PC-9 (cell line): ENCODE measurements around the gene EIF3I. TPM values are rescaled to one million over a fixed set of nuclear protein-coding genes. Genes with fewer than 3 reads are reported as not detected.

Experiments used
- BruUV-seq: library from RNA; stranded (reverse); fragments of 400-500 nt; replicated peaks from 2 replicates; lab custom pipeline; 2021; lab: Mats Ljungman, UMichigan
- CTCF ChIA-PET: fragments of 300-600 bp; sonication (Branson Sonifier 250); formaldehyde crosslinking; loops from one replicate; lab custom pipeline; 2022; ENCODE audit warnings: antibody characterized with exemption; lab: Charles Lee
- POLR2A ChIA-PET: fragments of 300-600 bp; sonication (Branson Sonifier 250); formaldehyde crosslinking; loops from one replicate; lab custom pipeline; 2022; ENCODE audit warnings: antibody characterized with exemption; ENCODE audit not compliant: unreplicated experiment; lab: Charles Lee
- DNase-seq, 2 experiments: peaks; one replicate each; pipeline versions ENCODE4 v3.0.0 to v3.0.0-alpha.2; 2015 to 2022; ENCODE audit warnings: mixed read lengths in 1 of 2
- H2AFZ ChIP-seq: fragments of 200-600 bp; sonication (generic); 2 replicates; pipeline ENCODE4 v1.8.1; 2017; ENCODE audit warnings: antibody characterized with exemption
- H3F3A ChIP-seq: fragments of 200-600 bp; sonication (generic); 2 replicates; pipeline ENCODE4 v1.8.1; 2017; ENCODE audit warnings: antibody characterized with exemption, mild to moderate bottlenecking, low read depth; ENCODE audit not compliant: insufficient read depth
- H3K27ac ChIP-seq: fragments of 200-600 bp; sonication (generic); 2 replicates; pipeline ENCODE4 v1.6.1; 2016; ENCODE audit warnings: mixed run types
- H3K27me3 ChIP-seq: fragments of 200-600 bp; sonication (generic); 2 replicates; pipeline ENCODE4 v1.6.1; 2016; ENCODE audit warnings: low read depth, mixed run types; ENCODE audit not compliant: insufficient read depth
- H3K36me3 ChIP-seq: fragments of 200-600 bp; sonication (generic); 2 replicates; pipeline ENCODE4 v1.6.1; 2016; ENCODE audit warnings: low read depth, mixed run types
- H3K4me1 ChIP-seq: fragments of 200-600 bp; sonication (generic); replicated peaks from 2 replicates; pipeline ENCODE4 v1.6.1; 2016; ENCODE audit warnings: mixed run types; ENCODE audit not compliant: insufficient read depth
- H3K4me2 ChIP-seq: fragments of 200-600 bp; sonication (generic); 2 replicates; pipeline ENCODE4 v1.6.1; 2017; ENCODE audit warnings: mixed run types
- H3K4me3 ChIP-seq: fragments of 200-600 bp; sonication (generic); 2 replicates; pipeline ENCODE4 v1.6.1; 2016; ENCODE audit warnings: mixed run types
- H3K79me2 ChIP-seq: fragments of 200-600 bp; sonication (generic); 2 replicates; pipeline ENCODE4 v1.6.1; 2017; ENCODE audit warnings: low read depth, mixed run types
- H3K9me2 ChIP-seq: fragments of 200-600 bp; sonication (generic); 2 replicates; pipeline ENCODE4 v1.8.1; 2017; ENCODE audit warnings: mild to moderate bottlenecking; ENCODE audit not compliant: insufficient read depth
- H3K9me3 ChIP-seq: fragments of 200-600 bp; sonication (generic); 2 replicates; pipeline ENCODE4 v1.8.1; 2016; ENCODE audit warnings: low read depth; ENCODE audit not compliant: insufficient read depth
- H4K20me1 ChIP-seq: fragments of 200-600 bp; sonication (generic); 2 replicates; pipeline ENCODE4 v1.8.1; 2017; ENCODE audit not compliant: insufficient read depth
- CTCF ChIP-seq: fragments of 200-600 bp; sonication (generic); conservative IDR thresholded peaks from 2 replicates; pipeline ENCODE4 v1.6.1; 2017; ENCODE audit warnings: mixed run types, antibody characterized with exemption, mild to moderate bottlenecking, moderate library complexity
- EZH2 ChIP-seq: fragments of 200-600 bp; sonication (generic); IDR thresholded peaks from 2 replicates; pipeline ENCODE4 v1.8.0; 2017; ENCODE audit warnings: antibody characterized with exemption, low read depth
- intact Hi-C: fragments of 100-400 bp; cut with micrococcal nuclease; formaldehyde crosslinking; loops from one replicate; pipeline ENCODE4 v1.10.0; 2022; ENCODE audit not compliant: unreplicated experiment
- total RNA-seq: library from RNA; stranded (reverse); gene quantifications from 2 replicates; pipeline ENCODE4 v1.2.3, GENCODE V29; 2021

The EIF3I gene
- total RNA-seq, 1 experiment from 2014 or later = 229 TPM

GRCh38 chr1:32220746-32221580 is 1.2 kb upstream of the EIF3I start:
- H3K4me1 ChIP-seq = peaks cover 25% of the 10 kb centered on the region
- peaks cover 30% of the 10 kb centered on the region; the same call in 1 of the 2 replicates for H3F3A ChIP-seq
- H3K27ac ChIP-seq = 0 out of 2 replicates have a peak overlapping the region, but pooled peaks have one; percentile 59
- ChIA-PET CTCF (interaction anchor here (0.6 to 1.0 kb wide), 2 partner anchors 180 to 468 kb away, joined by 3 read pairs; no protein-coding TSS in a partner anchor), POLR2A (interaction anchor here (0.6 kb wide), 1 partner anchor 121 kb away, joined by 3 read pairs; no protein-coding TSS in a partner anchor)
- DNase-seq = no peak
- TF ChIP-seq EZH2 = no peak
- TF ChIP-seq CTCF = no peak
- H2AFZ ChIP-seq = peak overlapping the region; percentile 81
- peak overlapping the region; percentile 99 for H3K4me2 ChIP-seq
- H3K9me2 ChIP-seq = no peaks in the 10 kb centered on the region
- peaks cover 43% of the 10 kb centered on the region for H3K79me2 ChIP-seq
- peaks cover 30% of the 10 kb centered on the region for H3K36me3 ChIP-seq
- H3K27me3 ChIP-seq = no peaks in the 10 kb centered on the region
- H4K20me1 ChIP-seq = no peaks in the 10 kb centered on the region; the same call in 1 of the 2 replicates
- BruUV-seq = no TSS peak
- no peaks in the 10 kb centered on the region for H3K9me3 ChIP-seq
- peak overlapping the region; percentile 85 for H3K4me3 ChIP-seq
- intact Hi-C loops = loop anchor here (10.0 kb wide), 1 partner anchor 174 kb away; the partner anchor contains the start of gene BSDC1

- TF ChIP-seq EZH2 (no peak), CTCF (no peak)
- no peaks in the 10 kb centered on the region for H3K9me3 ChIP-seq
- H3K79me2 ChIP-seq = peaks cover 46% of the 10 kb centered on the region
- H3K4me2 ChIP-seq = peak overlapping the region; percentile 99
- POLR2A ChIA-PET = no interaction called here
- H4K20me1 ChIP-seq = no peaks in the 10 kb centered on the region; the same call in 1 of the 2 replicates
- intact Hi-C loops = loop anchor here (10.0 kb wide), 1 partner anchor 173 kb away; the partner anchor contains the start of gene BSDC1
- H3K27ac ChIP-seq = 0 out of 2 replicates have a peak overlapping the region, but pooled peaks have one; percentile 59
- H3K4me1 ChIP-seq = peaks cover 25% of the 10 kb centered on the region
- H2AFZ ChIP-seq = peak overlapping the region; percentile 81
- DNase-seq = no peak
- H3K36me3 ChIP-seq = peaks cover 30% of the 10 kb centered on the region
- H3K4me3 ChIP-seq = peak overlapping the region; percentile 85
- H3K27me3 ChIP-seq = no peaks in the 10 kb centered on the region
- no peaks in the 10 kb centered on the region for H3K9me2 ChIP-seq
- H3F3A ChIP-seq = peaks cover 24% of the 10 kb centered on the region; the same call in 1 of the 2 replicates
- BruUV-seq = no TSS peak
- CTCF ChIA-PET = interaction anchor here (1.0 kb wide), 1 partner anchor 180 kb away, joined by 3 read pairs; no protein-coding TSS in a partner anchor
These were observed 627 bp upstream of the EIF3I start for GRCh38 chr1:32221581-32221979.

- H3K27ac ChIP-seq = no peak overlapping the region
- H3K4me3 ChIP-seq = peak overlapping the region; percentile 85; the same call in 1 of the 2 replicates
- TF ChIP-seq EZH2 = no peak
- TF ChIP-seq CTCF = no peak
- POLR2A ChIA-PET = interaction anchor here (0.8 kb wide), 1 partner anchor 30 kb away, joined by 7 read pairs; no protein-coding TSS in a partner anchor
- peak overlapping the region; percentile 99 for H3K4me2 ChIP-seq
- H3K9me2 ChIP-seq = no peaks in the 10 kb centered on the region
- H3F3A ChIP-seq = peaks cover 35% of the 10 kb centered on the region; the same call in 1 of the 2 replicates
- H3K4me1 ChIP-seq = peaks cover 25% of the 10 kb centered on the region
- CTCF ChIA-PET = no interaction called here
- no peak overlapping the region for H2AFZ ChIP-seq
- H3K27me3 ChIP-seq = no peaks in the 10 kb centered on the region
- H4K20me1 ChIP-seq = peaks cover 7% of the 10 kb centered on the region; the same call in 1 of the 2 replicates
- intact Hi-C loops = loop anchor here (10.0 kb wide), 1 partner anchor 171 kb away; the partner anchor contains the start of gene BSDC1
- BruUV-seq = no TSS peak
- H3K79me2 ChIP-seq = peaks cover 46% of the 10 kb centered on the region
- H3K36me3 ChIP-seq = peaks cover 38% of the 10 kb centered on the region
- no peak for DNase-seq
- H3K9me3 ChIP-seq = no peaks in the 10 kb centered on the region
These were observed 1.5 kb downstream of the EIF3I start for GRCh38 chr1:32223683-32224082.
